ENCODE measurements around the gene PAK5.

GRCh38 chr20:9642882-9643281 is 196.0 kb downstream of the PAK5 start:
- TF ChIP-seq, protein P1, sequence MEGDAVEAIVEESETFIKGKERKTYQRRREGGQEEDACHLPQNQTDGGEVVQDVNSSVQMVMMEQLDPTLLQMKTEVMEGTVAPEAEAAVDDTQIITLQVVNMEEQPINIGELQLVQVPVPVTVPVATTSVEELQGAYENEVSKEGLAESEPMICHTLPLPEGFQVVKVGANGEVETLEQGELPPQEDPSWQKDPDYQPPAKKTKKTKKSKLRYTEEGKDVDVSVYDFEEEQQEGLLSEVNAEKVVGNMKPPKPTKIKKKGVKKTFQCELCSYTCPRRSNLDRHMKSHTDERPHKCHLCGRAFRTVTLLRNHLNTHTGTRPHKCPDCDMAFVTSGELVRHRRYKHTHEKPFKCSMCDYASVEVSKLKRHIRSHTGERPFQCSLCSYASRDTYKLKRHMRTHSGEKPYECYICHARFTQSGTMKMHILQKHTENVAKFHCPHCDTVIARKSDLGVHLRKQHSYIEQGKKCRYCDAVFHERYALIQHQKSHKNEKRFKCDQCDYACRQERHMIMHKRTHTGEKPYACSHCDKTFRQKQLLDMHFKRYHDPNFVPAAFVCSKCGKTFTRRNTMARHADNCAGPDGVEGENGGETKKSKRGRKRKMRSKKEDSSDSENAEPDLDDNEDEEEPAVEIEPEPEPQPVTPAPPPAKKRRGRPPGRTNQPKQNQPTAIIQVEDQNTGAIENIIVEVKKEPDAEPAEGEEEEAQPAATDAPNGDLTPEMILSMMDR (conservative IDR thresholded peaks at IDR 0.05; ENCODE audit: low read depth in 2 of 2): no peak
- TF ChIP-seq, protein P2, sequence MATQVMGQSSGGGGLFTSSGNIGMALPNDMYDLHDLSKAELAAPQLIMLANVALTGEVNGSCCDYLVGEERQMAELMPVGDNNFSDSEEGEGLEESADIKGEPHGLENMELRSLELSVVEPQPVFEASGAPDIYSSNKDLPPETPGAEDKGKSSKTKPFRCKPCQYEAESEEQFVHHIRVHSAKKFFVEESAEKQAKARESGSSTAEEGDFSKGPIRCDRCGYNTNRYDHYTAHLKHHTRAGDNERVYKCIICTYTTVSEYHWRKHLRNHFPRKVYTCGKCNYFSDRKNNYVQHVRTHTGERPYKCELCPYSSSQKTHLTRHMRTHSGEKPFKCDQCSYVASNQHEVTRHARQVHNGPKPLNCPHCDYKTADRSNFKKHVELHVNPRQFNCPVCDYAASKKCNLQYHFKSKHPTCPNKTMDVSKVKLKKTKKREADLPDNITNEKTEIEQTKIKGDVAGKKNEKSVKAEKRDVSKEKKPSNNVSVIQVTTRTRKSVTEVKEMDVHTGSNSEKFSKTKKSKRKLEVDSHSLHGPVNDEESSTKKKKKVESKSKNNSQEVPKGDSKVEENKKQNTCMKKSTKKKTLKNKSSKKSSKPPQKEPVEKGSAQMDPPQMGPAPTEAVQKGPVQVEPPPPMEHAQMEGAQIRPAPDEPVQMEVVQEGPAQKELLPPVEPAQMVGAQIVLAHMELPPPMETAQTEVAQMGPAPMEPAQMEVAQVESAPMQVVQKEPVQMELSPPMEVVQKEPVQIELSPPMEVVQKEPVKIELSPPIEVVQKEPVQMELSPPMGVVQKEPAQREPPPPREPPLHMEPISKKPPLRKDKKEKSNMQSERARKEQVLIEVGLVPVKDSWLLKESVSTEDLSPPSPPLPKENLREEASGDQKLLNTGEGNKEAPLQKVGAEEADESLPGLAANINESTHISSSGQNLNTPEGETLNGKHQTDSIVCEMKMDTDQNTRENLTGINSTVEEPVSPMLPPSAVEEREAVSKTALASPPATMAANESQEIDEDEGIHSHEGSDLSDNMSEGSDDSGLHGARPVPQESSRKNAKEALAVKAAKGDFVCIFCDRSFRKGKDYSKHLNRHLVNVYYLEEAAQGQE (IDR thresholded peaks at IDR 0.05; ENCODE audit: unreplicated experiment): no peak
- no peak for TF ChIP-seq EZH2 (IDR thresholded peaks at IDR 0.05; ENCODE audit: low read depth, unreplicated experiment)
- no peak for TF ChIP-seq EZH2phosphoT487 (IDR thresholded peaks at IDR 0.05; ENCODE audit: unreplicated experiment)
- TF ChIP-seq POLR2AphosphoS5 (IDR thresholded peaks at IDR 0.05; ENCODE audit: low read depth): no peak
- TF ChIP-seq ETS1 (IDR thresholded peaks at IDR 0.05): no peak
- no peak for TF ChIP-seq CREB1 (CRISPR knock-in tag; IDR thresholded peaks at IDR 0.05; ENCODE audit: low read depth)
- TF ChIP-seq ZNF331 (CRISPR knock-in tag; IDR thresholded peaks at IDR 0.05; ENCODE audit: low read depth): no peak
- no peak for TF ChIP-seq NANOG (IDR thresholded peaks at IDR 0.05; ENCODE audit: borderline replicate concordance)
